Memory B cell (primary cell): Measurements from ENCODE around the gene PFKFB4.

Source experiments
- ATAC-seq: fragments of 150-1000 bp; cut with Tn5 transposase; 2 replicates; pipeline ENCODE4 v1.10.0; 2021; ENCODE audit warnings: low read depth, mild to moderate bottlenecking, moderate library complexity
- DNase-seq, 2 donors: peaks; one replicate each; pipeline ENCODE4 v3.0.0; 2022; ENCODE audit warnings: low spot score in 2 of 2
- H3K27ac Mint-ChIP-seq: one replicate; pipeline ENCODE4 v1.8.0; 2022; ENCODE audit warnings: mild to moderate bottlenecking, moderate library complexity, mixed read lengths
- H3K27me3 Mint-ChIP-seq: one replicate; pipeline ENCODE4 v1.8.0; 2022; ENCODE audit warnings: mixed read lengths
- H3K36me3 Mint-ChIP-seq: one replicate; pipeline ENCODE4 v1.8.0; 2022; ENCODE audit warnings: mild to moderate bottlenecking, mixed read lengths
- H3K4me1 Mint-ChIP-seq: one replicate; pipeline ENCODE4 v1.8.0; 2022; ENCODE audit warnings: mixed read lengths
- H3K4me3 Mint-ChIP-seq: one replicate; pipeline ENCODE4 v1.8.0; 2022; ENCODE audit warnings: mild to moderate bottlenecking, moderate library complexity, mixed read lengths
- H3K9me3 Mint-ChIP-seq: one replicate; pipeline ENCODE4 v1.8.0; 2022; ENCODE audit warnings: mixed read lengths

The PFKFB4 gene

DNA sequence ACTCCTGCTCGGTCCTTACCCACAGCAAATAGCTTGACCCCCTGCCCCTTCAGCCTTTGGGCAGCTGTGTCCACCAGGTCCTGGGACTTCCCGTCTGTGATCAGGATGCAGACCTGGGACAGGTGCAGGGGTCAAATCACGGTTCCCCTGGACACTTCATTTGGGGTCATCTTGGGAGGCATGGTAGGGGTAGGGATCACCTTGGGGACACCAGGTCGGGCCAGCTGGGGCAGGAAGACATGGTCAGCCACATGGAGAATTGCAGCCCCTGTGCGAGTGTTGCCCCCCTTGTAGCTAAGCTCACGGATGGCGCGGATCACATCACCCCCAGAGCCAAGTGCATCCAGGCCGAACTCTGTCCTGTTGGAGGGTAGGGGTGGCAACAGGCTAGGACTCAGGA is 36.7 kb upstream of the PFKFB4 start:
- Mint-ChIP-seq H3K9me3 (no peaks in the 10 kb centered on the region), H3K36me3 (peaks cover 8% of the 10 kb centered on the region), H3K27me3 (peaks cover 35% of the 10 kb centered on the region), H3K4me1 (peaks cover 17% of the 10 kb centered on the region), H3K27ac (no peak overlapping the region), H3K4me3 (no peak overlapping the region)
- no peak for DNase-seq
- no peak for ATAC-seq

GRCh38 chr3:48592519-48593087 is 36.0 kb upstream of the PFKFB4 start:
- Mint-ChIP-seq H3K36me3 (peaks cover 8% of the 10 kb centered on the region), H3K9me3 (no peaks in the 10 kb centered on the region), H3K27ac (no peak overlapping the region), H3K4me3 (no peak overlapping the region), H3K27me3 (peaks cover 38% of the 10 kb centered on the region), H3K4me1 (peaks cover 17% of the 10 kb centered on the region)
- DNase-seq (no peak), ATAC-seq (no peak)

GRCh38 chr3:48591886-48592518 is 35.4 kb upstream of the PFKFB4 start:
- H3K4me1 Mint-ChIP-seq = peaks cover 14% of the 10 kb centered on the region
- H3K27ac Mint-ChIP-seq = no peak overlapping the region
- DNase-seq (no peak), ATAC-seq (no peak)
- peaks cover 5% of the 10 kb centered on the region for H3K36me3 Mint-ChIP-seq
- no peak overlapping the region for H3K4me3 Mint-ChIP-seq
- H3K27me3 Mint-ChIP-seq = peaks cover 43% of the 10 kb centered on the region
- no peaks in the 10 kb centered on the region for H3K9me3 Mint-ChIP-seq

GRCh38 chr3:48591436-48591835 is 34.8 kb upstream of the PFKFB4 start:
- H3K27me3 Mint-ChIP-seq = peaks cover 46% of the 10 kb centered on the region
- H3K9me3 Mint-ChIP-seq = no peaks in the 10 kb centered on the region

GRCh38 chr3:48588230-48588629 is 31.6 kb upstream of the PFKFB4 start:
- peaks cover 3% of the 10 kb centered on the region for H3K4me1 Mint-ChIP-seq
- DNase-seq (no peak), ATAC-seq (no peak)
- H3K9me3 Mint-ChIP-seq = no peaks in the 10 kb centered on the region
- peaks cover 5% of the 10 kb centered on the region for H3K36me3 Mint-ChIP-seq
- H3K4me3 Mint-ChIP-seq = no peak overlapping the region
- H3K27me3 Mint-ChIP-seq = peaks cover 40% of the 10 kb centered on the region
- H3K27ac Mint-ChIP-seq = no peak overlapping the region

More at GRCh38 chr3:48591436-48591835, 34.8 kb upstream of the PFKFB4 start:
- no peak for DNase-seq
- Mint-ChIP-seq H3K27ac (no peak overlapping the region), H3K36me3 (peaks cover 5% of the 10 kb centered on the region), H3K4me1 (peaks cover 14% of the 10 kb centered on the region), H3K4me3 (no peak overlapping the region)
- no peak for ATAC-seq

- Mint-ChIP-seq H3K27ac (no peak overlapping the region), H3K4me3 (no peak overlapping the region), H3K27me3 (peaks cover 37% of the 10 kb centered on the region), H3K36me3 (peaks cover 5% of the 10 kb centered on the region), H3K9me3 (no peaks in the 10 kb centered on the region), H3K4me1 (peaks cover 3% of the 10 kb centered on the region)
- DNase-seq (no peak), ATAC-seq (no peak)
Measured at GRCh38 chr3:48587686-48588085, 31.1 kb upstream of the PFKFB4 start.

- peaks cover 3% of the 10 kb centered on the region for H3K36me3 Mint-ChIP-seq
- H3K4me1 Mint-ChIP-seq = peaks cover 3% of the 10 kb centered on the region
- no peak overlapping the region for H3K4me3 Mint-ChIP-seq
- H3K27ac Mint-ChIP-seq = no peak overlapping the region
- peaks cover 30% of the 10 kb centered on the region for H3K27me3 Mint-ChIP-seq
- no peaks in the 10 kb centered on the region for H3K9me3 Mint-ChIP-seq
- ATAC-seq (no peak), DNase-seq (no peak)
Measured at GRCh38 chr3:48585411-48585810, 28.8 kb upstream of the PFKFB4 start.

DNA sequence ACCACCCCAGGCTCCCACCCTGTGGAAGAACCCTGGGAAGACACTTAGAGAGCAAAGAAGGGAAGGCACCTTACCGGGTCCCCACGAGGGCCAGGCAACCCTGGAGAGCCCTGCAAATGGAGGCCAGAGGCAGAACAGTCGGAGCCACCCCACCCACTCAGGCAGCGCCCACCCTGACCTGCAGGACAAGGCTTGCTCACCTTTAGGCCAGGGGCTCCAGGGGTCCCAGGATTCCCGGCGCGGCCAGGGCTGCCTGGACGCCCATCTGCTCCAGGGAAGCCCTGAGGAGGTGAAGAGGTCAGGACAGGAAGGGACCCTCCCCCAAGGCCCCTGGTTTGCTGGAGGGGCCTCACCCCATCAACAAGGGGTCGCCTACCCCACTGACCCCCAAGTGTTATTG is 28.2 kb upstream of the PFKFB4 start:
- H3K27ac Mint-ChIP-seq = no peak overlapping the region
- no peaks in the 10 kb centered on the region for H3K9me3 Mint-ChIP-seq
- peaks cover 3% of the 10 kb centered on the region for H3K36me3 Mint-ChIP-seq
- no peak overlapping the region for H3K4me3 Mint-ChIP-seq
- H3K27me3 Mint-ChIP-seq = peaks cover 27% of the 10 kb centered on the region
- ATAC-seq (no peak), DNase-seq (no peak)
- peaks cover 3% of the 10 kb centered on the region for H3K4me1 Mint-ChIP-seq

DNA sequence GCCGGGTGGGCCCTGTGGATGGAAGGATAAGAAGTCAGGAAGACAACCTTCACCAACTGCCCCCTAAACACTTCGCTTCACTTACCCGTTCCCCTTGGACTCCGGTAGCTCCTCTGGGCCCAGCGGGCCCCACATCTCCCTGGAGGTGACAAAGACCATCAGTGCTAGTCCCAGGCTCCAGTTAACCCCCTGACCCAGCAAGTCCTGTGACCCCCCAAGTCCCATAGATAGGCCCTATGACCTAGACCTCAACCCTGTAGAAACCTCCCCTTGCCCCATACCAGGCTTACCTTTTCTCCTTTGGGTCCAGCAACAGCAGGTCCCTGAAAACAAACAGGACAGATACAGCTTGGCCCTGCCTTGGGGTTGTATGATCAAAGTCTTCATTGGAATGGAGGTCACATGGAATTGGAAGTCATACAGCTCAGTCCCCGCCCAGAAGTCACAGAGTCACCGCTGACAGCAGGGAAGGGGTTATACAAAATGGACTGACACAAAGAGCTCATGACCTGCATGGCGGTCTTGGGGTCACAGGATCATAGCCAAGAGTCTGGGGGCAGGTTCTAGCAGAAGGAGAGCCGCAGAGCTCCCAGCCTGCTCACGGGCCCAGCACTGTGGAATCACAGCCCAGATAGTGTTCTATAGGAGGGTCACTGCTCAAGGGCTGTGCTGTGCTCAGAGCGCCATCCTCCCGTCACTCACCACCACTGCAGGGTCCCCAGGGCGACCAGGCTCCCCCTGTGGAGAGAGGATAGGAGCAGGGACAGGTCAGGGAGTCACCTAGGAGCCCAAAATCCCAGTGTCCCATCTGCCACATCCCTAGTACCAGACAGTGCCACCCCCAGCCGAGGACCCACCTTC is 25.2 kb upstream of the PFKFB4 start:
- ATAC-seq (no peak), DNase-seq (no peak)
- Mint-ChIP-seq H3K36me3 (no peaks in the 10 kb centered on the region), H3K4me3 (no peak overlapping the region), H3K27ac (no peak overlapping the region), H3K9me3 (no peaks in the 10 kb centered on the region), H3K4me1 (no peaks in the 10 kb centered on the region), H3K27me3 (peaks cover 8% of the 10 kb centered on the region)

GRCh38 chr3:48576647-48577046 is 20.0 kb upstream of the PFKFB4 start:
- H3K27ac Mint-ChIP-seq = no peak overlapping the region
- ATAC-seq = no peak
- H3K9me3 Mint-ChIP-seq = no peaks in the 10 kb centered on the region
- peaks cover 2% of the 10 kb centered on the region for H3K27me3 Mint-ChIP-seq
- H3K36me3 Mint-ChIP-seq = no peaks in the 10 kb centered on the region
- DNase-seq = no peak
- H3K4me1 Mint-ChIP-seq = no peaks in the 10 kb centered on the region
- no peak overlapping the region for H3K4me3 Mint-ChIP-seq

DNA sequence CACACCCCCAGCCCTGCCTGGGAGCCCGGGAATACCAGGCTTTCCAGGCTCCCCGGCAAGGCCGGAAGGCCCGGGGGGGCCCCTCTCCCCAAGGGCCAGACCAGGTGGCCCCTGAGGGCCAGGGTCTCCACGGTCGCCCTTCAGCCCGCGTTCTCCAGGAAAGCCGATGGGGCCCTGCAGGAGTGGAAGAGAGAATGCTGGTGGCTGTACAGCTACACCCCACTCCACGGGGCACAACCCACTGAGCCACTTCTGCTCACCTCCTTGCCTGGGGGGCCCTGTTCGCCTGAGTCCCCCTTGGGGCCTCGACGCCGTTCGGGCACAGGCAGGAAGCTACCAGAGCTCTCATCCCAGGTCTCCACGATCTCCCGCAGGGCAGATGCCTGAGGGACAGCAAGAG is 18.8 kb upstream of the PFKFB4 start:
- Mint-ChIP-seq H3K36me3 (no peaks in the 10 kb centered on the region), H3K4me3 (no peak overlapping the region), H3K9me3 (no peaks in the 10 kb centered on the region), H3K4me1 (no peaks in the 10 kb centered on the region), H3K27me3 (no peaks in the 10 kb centered on the region), H3K27ac (no peak overlapping the region)
- ATAC-seq (no peak), DNase-seq (no peak)

DNA sequence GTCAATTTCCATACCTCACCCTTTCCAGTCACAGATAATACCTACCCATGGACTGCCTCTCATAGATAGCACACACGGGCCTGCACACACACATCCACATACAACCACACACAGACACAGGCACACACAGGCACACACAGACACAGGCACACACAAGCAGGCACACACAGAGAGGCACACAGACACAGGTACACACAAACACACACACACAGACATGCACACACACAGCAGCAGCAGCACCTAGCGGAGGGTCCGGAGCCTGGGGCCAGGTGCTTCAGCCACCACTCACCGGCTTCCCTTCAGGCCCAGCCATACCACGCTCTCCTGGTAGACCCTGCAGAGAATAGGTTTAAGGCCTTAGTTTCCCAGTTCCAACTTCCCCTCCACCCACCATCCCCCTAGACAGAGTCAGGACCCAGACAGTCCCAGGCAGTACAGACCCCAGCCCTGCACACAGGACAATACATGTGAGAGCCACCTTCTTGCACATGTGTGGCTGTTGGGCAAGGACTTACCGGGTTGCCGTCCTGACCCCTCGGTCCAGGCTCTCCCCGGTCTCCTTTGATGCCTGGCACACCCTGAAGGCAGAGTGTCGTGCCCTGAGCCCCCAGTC is 17.5 kb upstream of the PFKFB4 start:
- Mint-ChIP-seq H3K9me3 (no peaks in the 10 kb centered on the region), H3K27me3 (no peaks in the 10 kb centered on the region), H3K4me1 (no peaks in the 10 kb centered on the region), H3K27ac (no peak overlapping the region), H3K36me3 (no peaks in the 10 kb centered on the region), H3K4me3 (no peak overlapping the region)
- DNase-seq = no peak
- no peak for ATAC-seq

DNA sequence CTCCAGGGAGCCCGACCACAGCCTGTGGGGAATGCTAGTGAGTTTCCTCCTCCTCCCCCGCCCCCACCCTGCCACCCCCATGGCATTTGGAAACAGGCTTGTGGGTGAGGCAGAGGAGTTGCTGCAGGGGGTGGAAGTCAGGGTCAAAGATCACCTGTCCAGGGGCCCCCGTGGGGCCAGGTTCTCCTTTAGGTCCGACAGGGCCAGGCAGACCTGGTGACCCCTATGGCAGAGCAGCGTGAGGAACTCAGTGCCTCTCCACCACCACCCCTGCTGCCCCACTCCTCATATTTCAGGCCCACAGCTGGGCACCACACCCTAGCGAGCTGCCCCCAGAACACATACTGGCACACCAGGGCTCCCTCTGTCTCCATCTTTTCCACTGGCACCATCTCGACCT is 15.9 kb upstream of the PFKFB4 start:
- H3K4me1 Mint-ChIP-seq = no peaks in the 10 kb centered on the region
- DNase-seq (no peak), ATAC-seq (no peak)
- no peaks in the 10 kb centered on the region for H3K9me3 Mint-ChIP-seq
- H3K27ac Mint-ChIP-seq = no peak overlapping the region
- no peaks in the 10 kb centered on the region for H3K36me3 Mint-ChIP-seq
- no peaks in the 10 kb centered on the region for H3K27me3 Mint-ChIP-seq
- H3K4me3 Mint-ChIP-seq = no peak overlapping the region

GRCh38 chr3:48571938-48572337 is 15.3 kb upstream of the PFKFB4 start:
- Mint-ChIP-seq H3K27ac (no peak overlapping the region), H3K36me3 (no peaks in the 10 kb centered on the region)
- ATAC-seq = no peak

More at GRCh38 chr3:48571938-48572337, 15.3 kb upstream of the PFKFB4 start:
- Mint-ChIP-seq H3K27me3 (no peaks in the 10 kb centered on the region), H3K9me3 (no peaks in the 10 kb centered on the region), H3K4me3 (no peak overlapping the region), H3K4me1 (no peaks in the 10 kb centered on the region)
- no peak for DNase-seq
